ENCODE measurements around the gene TRIM61. TPM values are rescaled to one million over a fixed set of nuclear protein-coding genes. Genes with fewer than 3 reads are reported as not detected.
"Not testable (repeated sequence)": the region's sequence is repeated elsewhere in the genome, so short reads cannot be mapped to it uniquely, and the experiment has no call there.

TRIM61 gene
- total RNA-seq, 1 donor from 2014 or later: not detected

DNA sequence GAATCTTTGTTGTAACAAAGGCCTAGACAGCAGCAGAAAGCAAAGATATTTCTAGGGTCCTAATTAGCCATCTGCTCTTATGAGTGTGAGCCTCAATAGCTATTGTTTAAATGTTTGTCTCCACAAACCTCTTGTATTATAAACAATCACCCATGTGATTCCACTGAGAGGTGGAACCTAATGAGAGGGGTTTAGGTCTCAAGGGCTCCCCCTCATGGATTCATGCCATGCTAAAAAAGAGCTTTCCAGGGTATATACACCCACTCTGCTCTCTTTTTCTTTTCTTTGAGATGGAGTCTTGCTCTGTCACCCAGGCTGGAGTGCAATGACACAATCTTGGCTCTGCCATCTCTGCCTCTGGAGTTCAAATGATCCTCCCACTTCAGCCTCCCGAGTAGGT lies 42.1 kb downstream of the TRIM61 start:
- H3K4me3 ChIP-seq (ENCODE audit: low read depth, low read length): no peak overlapping the region
- TF ChIP-seq, protein P1, sequence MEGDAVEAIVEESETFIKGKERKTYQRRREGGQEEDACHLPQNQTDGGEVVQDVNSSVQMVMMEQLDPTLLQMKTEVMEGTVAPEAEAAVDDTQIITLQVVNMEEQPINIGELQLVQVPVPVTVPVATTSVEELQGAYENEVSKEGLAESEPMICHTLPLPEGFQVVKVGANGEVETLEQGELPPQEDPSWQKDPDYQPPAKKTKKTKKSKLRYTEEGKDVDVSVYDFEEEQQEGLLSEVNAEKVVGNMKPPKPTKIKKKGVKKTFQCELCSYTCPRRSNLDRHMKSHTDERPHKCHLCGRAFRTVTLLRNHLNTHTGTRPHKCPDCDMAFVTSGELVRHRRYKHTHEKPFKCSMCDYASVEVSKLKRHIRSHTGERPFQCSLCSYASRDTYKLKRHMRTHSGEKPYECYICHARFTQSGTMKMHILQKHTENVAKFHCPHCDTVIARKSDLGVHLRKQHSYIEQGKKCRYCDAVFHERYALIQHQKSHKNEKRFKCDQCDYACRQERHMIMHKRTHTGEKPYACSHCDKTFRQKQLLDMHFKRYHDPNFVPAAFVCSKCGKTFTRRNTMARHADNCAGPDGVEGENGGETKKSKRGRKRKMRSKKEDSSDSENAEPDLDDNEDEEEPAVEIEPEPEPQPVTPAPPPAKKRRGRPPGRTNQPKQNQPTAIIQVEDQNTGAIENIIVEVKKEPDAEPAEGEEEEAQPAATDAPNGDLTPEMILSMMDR (conservative IDR thresholded peaks at IDR 0.05; ENCODE audit: low read depth, low read length): peak; percentile 51
- no peak for DNase-seq (ENCODE audit: low read depth)

- no peak overlapping the region for H3K4me3 ChIP-seq (ENCODE audit: low read depth, low read length)
- TF ChIP-seq, protein P1 (conservative IDR thresholded peaks at IDR 0.05; ENCODE audit: low read depth, low read length): no peak
- no peak for DNase-seq (ENCODE audit: low read depth)
Observed at GRCh38 chr4:164933244-164933643, 44.2 kb downstream of the TRIM61 start.

DNA sequence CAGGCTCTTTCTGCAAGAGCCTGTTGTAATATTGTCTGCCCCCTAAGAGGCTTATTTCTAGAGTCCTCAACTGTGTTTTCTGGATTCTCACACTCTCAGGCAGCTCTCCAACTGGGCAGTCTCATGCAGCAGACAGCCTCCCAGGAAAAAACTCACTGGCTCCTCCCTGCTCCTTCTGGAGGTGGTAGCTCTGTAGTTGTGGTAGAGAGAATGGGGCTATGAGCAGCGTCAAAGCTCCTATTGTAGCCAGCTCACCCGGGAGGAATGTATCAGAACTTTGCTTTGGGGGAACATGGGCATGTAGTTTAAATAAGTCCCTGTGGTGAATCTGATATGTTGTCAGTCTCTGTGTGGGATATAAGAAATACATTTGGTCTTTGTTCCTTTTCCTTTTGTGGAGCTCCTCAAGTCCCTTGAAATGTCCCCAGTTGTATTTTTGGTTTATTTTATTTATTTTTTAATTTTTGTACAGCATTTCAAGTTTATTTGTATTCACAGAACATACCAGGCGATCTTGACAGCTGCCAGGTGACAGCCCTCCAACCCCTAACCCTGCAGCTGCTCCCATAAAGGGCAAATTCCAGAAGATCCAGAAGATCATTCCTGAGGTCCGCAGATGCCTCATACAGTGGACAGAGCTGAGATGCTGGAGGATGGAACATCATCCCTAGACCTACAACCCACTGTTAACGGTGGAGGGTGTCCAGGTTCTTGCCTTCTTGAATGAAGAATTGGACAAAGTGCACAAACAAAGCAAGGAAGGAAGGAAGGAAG lies 45.7 kb downstream of the TRIM61 start:
- TF ChIP-seq, protein P1 (conservative IDR thresholded peaks at IDR 0.05; ENCODE audit: low read depth, low read length): no peak
- H3K4me3 ChIP-seq (ENCODE audit: low read depth, low read length): no peak overlapping the region
- DNase-seq (ENCODE audit: low read depth): no peak

GRCh38 chr4:164930647-164931046 lies 46.8 kb downstream of the TRIM61 start:
- no peak for DNase-seq (ENCODE audit: low read depth)
- TF ChIP-seq, protein P1 (conservative IDR thresholded peaks at IDR 0.05; ENCODE audit: low read depth, low read length): no peak
- no peak overlapping the region for H3K4me3 ChIP-seq (ENCODE audit: low read depth, low read length)

DNA sequence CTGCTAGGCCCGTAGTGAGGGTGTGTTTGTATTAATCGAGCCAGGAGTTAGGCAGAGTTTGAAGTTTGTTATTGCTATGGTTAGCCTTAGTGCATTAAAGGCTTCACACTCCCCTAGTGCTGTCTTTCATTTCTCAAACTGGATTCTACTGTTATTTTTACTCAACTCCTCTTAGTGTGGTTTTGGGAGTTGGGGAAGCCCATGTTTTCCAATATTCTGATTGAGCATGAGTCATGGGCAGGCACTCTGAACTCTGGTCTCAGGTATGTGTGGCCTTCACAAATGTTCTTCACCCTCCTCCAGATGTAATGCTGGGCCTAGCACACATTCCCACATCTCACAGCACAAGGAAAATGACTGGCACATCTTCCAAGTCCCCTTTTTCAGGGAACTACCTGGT lies 50.4 kb downstream of the TRIM61 start:
- H3K4me3 ChIP-seq (ENCODE audit: low read depth, low read length); DNase-seq (ENCODE audit: low read depth): not testable (repeated sequence)

DNA sequence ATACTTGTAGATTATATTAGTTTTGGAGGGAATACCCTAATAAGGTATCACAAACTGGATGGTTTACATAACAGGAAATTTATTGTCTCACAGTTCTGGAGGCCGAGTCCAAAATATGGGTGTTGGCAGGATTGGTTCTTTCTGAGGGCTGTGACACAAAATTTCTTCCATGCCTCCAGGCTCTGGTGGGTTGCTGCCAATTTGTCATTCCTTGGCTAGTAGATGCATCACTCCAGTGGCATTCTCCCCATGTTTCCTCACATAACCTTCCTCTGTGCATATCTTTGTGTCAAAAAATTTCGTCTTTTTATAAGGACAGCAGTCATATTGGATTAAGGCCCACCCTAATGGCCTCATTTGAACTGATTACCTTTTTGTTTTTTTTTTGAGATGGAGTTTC lies 51.2 kb downstream of the TRIM61 start:
- TF ChIP-seq, protein P1 (conservative IDR thresholded peaks at IDR 0.05; ENCODE audit: low read depth, low read length): no peak
- DNase-seq (ENCODE audit: low read depth): no peak
- H3K4me3 ChIP-seq (ENCODE audit: low read depth, low read length): no peak overlapping the region

GRCh38 chr4:164924670-164925238 lies 52.7 kb downstream of the TRIM61 start:
- no peak for DNase-seq (ENCODE audit: low read depth)

More at GRCh38 chr4:164924670-164925238, 52.7 kb downstream of the TRIM61 start:
- no peak overlapping the region for H3K4me3 ChIP-seq (ENCODE audit: low read depth, low read length)
- TF ChIP-seq, protein P1 (conservative IDR thresholded peaks at IDR 0.05; ENCODE audit: low read depth, low read length): no peak

Data from epithelial cell of proximal tubule (primary cell).